HEK293T (cell line): Measurements from ENCODE around the gene PLA2G4D.

Source experiments
- FOXA1 ChIP-seq: fragments of 450-650 bp; IDR thresholded peaks from 2 replicates; pipeline ENCODE4 v1.6.1; 2016; ENCODE audit warnings: mild to moderate bottlenecking
- SUZ12 ChIP-seq: fragments of 450-650 bp; IDR thresholded peaks from 2 replicates; pipeline ENCODE4 v1.6.1; 2016; ENCODE audit warnings: mild to moderate bottlenecking

- no peak for TF ChIP-seq FOXA1
- no peak for TF ChIP-seq SUZ12
These were observed 24.5 kb upstream of the PLA2G4D start for GRCh38 chr15:42118650-42119445.
